Mononuclear cell (primary cell): Measurements from ENCODE around the gene MEIS3. TPM values are rescaled to one million over a fixed set of nuclear protein-coding genes. Genes with fewer than 3 reads are reported as not detected.
"Not testable (repeated sequence)": the region's sequence is repeated elsewhere in the genome, so short reads cannot be mapped to it uniquely, and the experiment has no call there.

Experiments
- H3K27me3 ChIP-seq: 2 replicates; pipeline ENCODE4 v1.6.0; 2011; ENCODE audit warnings: low read length, control low read depth; ENCODE audit not compliant: insufficient read depth
- H3K4me1 ChIP-seq: 2 replicates; pipeline ENCODE4 v1.5.1; 2011; ENCODE audit warnings: mild to moderate bottlenecking, low read length, control low read depth; ENCODE audit not compliant: insufficient read depth
- H3K4me3 ChIP-seq: 2 replicates; pipeline ENCODE4 v1.5.1; 2011; ENCODE audit warnings: mild to moderate bottlenecking, low read length, moderate library complexity
- H3K9me3 ChIP-seq: 2 replicates; pipeline ENCODE4 v1.5.1; 2011; ENCODE audit warnings: low read depth, mild to moderate bottlenecking, control low read depth, low read length
- total RNA-seq: library from RNA; depleted of rRNA; stranded (reverse); fragments of >200 nt; gene quantifications from one replicate; pipeline ENCODE4 v1.2.3, GENCODE V29; 2012

Gene MEIS3
- total RNA-seq, 1 donor, result not detected

DNA sequence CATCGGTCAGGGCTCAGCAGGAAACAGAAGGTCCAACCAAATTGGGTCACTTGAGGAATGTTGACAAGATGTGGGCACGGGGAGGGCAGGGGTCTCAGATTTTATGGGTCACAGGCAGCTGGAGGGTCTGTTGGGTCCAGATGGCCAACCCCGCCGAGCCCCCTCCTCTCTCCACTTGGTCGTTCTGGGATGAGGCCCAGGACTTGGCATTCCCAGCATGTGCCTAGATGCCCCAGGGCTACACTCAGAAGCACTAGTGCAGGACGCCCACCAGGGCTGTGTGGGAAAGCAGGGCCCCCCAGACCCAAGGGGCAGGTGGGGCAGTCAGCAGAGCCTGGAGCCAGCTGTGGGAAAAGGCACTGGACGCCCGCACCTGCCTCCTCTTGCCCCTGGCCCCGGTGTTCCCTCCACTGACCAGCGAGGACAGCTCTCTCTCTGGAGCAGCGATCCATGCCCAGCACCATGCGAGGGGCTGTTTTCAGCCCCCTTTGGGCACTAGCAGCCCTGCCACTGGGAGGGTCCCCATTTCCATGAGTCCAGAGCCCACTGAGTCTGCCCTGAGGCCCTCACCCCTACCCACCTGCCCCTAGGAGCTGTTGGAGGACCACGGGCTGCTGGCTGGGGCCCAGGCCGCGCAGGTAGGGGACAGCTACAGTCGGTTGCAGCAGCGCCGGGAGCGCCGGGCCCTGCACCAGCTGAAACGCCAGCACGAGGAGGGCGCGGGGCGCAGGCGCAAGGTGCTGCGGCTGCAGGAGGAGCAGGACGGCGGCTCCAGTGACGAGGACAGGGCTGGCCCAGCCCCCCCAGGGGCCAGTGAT lies 44.2 kb downstream of the MEIS3 start:
- no peaks in the 10 kb centered on the region for H3K27me3 ChIP-seq
- no peaks in the 10 kb centered on the region for H3K9me3 ChIP-seq
- H3K4me3 ChIP-seq, result no peak overlapping the region
- peaks cover 26% of the 10 kb centered on the region for H3K4me1 ChIP-seq

DNA sequence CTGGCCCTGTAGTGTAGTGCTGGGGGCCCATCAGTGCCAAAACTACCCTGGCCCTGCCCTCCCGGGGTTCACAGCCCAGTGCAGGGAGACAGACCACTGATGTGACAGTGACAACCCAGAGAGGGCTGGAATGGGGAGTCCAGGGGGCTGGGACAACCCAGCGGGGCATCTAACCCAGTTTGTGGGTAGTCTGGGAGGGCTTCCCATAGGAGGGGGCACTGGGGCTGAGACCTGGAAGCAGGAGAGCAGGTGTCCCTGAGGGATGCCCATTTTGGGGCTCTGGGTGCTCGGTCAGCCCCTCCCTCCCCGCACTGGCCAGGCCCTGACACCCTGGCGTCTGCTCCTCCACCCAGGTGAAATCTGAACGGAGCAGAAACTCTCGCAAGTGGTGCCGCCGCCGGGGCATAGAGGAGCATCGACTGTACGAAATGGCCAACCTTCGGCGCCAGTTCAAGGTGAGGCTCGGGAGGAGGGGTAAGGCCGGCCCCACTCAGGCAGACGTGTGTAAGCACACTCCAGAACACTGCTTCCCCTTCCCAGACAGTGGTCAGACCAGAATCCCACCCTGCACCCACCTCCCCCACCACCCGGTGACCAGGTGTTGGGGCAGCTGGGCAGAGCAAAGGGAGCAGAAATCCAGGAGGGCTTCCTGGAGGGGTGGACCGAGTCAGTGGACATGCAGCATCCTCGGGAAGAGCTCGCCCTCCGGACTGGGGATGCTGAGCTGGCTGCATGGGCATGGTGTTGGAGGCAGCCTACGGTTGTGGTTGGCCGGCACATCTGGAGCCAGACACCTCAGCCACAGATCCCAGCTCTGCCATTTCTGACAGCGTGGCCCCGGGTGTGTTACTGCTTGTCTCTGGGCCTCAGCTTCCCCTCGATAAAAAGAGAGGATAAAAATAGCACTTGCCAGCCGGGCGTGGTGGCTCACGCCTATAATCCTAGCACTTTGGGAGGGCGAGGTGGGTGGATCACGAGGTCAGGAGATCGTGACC lies 45.8 kb downstream of the MEIS3 start:
- Histone ChIP-seq H3K4me3 (no peak overlapping the region), H3K9me3 (no peaks in the 10 kb centered on the region), H3K27me3 (no peaks in the 10 kb centered on the region), H3K4me1 (peaks cover 40% of the 10 kb centered on the region)

DNA sequence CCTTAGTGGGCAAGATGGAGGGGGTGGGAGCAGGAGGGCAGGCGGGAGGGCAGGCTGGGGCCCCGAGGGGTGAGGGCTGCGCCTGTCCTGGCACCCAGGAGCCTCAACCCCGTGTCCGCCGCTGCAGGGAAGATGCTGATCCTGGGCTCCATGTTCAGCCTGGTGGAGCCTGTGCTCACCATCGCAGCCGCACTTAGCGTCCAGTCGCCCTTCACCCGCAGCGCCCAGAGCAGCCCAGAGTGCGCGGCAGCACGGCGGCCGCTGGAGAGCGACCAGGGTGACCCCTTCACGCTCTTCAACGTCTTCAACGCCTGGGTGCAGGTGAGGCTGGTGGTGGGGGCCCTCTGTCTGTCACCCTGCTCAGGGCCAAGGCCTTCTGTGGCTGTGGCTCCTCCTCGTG lies 46.7 kb downstream of the MEIS3 start:
- H3K4me1 ChIP-seq, result peaks cover 40% of the 10 kb centered on the region
- H3K4me3 ChIP-seq, result no peak overlapping the region
- no peaks in the 10 kb centered on the region for H3K9me3 ChIP-seq
- H3K27me3 ChIP-seq, result no peaks in the 10 kb centered on the region

DNA sequence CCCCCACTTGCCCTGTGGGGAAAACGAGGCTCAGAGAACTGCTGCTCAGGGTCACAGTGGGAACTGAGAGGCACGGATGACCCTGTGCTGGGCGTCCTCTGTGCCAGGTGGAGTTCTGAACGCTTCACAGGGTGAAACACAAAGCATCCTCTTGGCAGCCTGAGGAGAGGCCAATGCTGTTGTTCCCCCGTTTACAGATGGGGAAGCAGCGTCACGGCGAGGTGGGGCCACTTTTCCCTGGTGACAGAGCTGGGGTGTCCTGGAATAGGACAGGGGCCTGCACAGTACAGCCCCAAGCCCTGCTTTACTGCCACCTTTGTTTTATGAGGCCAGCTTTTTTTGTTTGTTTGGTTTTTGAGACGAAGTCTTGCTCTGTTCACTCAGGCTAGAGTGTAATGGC lies 48.1 kb downstream of the MEIS3 start:
- H3K9me3 ChIP-seq, result no peaks in the 10 kb centered on the region
- no peak overlapping the region for H3K4me3 ChIP-seq
- peaks cover 34% of the 10 kb centered on the region for H3K4me1 ChIP-seq
- H3K27me3 ChIP-seq, result no peaks in the 10 kb centered on the region

DNA sequence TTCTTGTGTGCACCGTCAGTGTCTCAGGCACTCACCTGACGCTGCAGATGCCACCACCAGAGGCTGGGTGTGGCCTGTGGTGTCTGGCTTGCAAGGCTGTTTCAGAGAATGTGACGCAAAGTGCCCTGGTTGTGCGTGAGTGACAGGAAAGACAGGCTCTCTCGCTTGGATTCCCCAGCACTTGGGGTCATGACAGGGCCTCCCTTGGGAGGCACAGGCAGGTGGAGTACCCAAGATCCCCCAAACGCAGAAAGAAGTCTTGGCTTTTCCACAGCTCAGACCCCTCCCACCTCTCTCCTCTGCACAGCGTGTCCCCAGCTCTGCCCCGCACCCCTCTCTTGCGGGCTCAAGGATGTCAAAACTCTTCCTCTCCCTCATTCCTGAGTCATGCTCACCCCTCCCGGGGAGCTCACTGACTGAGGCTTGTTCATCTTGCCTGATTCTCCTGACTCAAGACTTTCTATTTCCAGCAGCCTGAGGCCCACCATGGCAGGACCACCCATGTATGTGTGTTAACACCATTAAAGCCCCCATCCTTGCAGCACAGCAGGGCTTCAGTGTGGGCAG lies 49.2 kb downstream of the MEIS3 start:
- no peak overlapping the region for H3K4me3 ChIP-seq
- peaks cover 32% of the 10 kb centered on the region for H3K4me1 ChIP-seq
- H3K27me3 ChIP-seq, result no peaks in the 10 kb centered on the region

DNA sequence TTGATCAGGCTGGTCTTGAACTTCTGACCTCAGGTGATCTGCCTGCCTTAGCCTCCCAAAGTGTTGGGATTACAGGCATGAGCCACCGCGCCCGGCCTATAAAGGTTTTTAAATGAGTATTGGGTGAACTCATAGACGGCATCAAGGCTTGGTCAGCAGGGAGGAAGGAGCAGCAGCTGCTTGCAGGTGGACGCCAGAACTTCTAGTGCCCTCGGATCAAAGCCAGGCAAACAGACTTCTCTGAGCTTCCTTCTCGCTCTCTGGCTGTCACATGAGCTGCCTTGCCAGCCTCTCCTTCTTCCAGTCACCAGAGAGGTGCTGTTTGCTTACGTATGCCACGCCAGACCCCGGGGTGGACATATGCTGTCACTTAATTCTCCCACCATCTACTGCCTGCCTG lies 53.9 kb downstream of the MEIS3 start:
- not testable (repeated sequence) for H3K27me3 ChIP-seq, H3K4me3 ChIP-seq, H3K9me3 ChIP-seq
- H3K4me1 ChIP-seq, result peaks cover 43% of the 10 kb centered on the region

More for the DNA sequence above, 49.2 kb downstream of the MEIS3 start:
- no peaks in the 10 kb centered on the region for H3K9me3 ChIP-seq

DNA sequence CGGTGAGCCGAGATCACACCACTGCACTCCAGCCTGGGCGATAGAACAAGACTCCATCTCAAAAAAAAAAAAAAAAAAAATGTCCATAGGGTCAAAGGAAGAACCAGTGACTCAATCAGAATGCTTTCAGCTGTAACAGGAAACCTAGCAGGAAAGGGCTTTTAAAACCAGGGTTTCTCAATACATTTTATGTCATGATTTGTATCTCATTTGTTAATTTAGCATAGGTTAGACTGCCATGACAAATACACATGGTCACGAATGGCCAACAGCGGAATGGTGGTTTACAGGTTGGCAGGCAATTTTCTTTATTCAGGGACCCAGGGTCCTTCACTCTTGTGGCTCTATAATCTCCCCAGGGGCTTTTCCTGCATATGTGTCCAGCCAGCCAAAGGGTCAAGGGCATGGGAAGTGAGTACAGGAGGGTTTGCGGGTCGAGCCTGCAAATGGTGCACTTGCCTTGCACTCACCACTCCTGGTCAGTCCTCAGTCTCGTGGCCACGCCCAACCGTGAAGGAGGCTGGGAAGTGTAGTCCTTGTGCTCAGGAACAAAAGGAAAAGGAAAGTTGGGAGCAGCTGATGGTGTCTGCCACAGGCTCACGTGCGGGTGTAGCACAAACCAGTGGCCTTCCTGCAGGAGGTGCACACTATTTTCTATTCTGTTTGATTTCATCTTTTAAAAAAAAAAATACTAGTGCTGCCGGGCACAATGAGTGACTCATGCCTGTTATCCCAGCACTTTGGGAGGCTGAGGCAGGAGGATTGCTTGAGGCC lies 55.4 kb downstream of the MEIS3 start:
- Histone ChIP-seq H3K27me3 (no peaks in the 10 kb centered on the region), H3K9me3 (no peaks in the 10 kb centered on the region), H3K4me1 (peaks cover 29% of the 10 kb centered on the region), H3K4me3 (no peak overlapping the region)

DNA sequence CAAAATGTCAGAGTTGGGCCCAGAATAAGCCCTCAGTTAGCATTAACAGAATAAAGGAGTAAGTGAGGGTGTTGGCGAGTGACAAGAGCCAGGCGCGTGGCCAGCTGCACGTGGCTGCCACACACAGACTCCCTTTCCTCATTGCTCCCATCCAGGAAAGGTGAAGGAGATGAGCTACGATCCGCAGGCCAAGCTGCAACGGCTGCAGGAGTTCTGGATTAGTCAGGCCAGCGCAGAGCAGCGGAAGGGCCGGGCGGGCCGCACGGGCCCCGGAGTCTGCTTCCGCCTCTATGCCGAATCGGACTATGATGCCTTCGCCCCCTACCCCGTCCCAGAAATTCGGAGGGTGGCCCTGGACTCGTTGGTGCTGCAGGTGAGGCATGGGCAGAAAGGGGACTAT lies 57.0 kb downstream of the MEIS3 start:
- Histone ChIP-seq H3K4me3 (no peak overlapping the region), H3K4me1 (peaks cover 25% of the 10 kb centered on the region), H3K27me3 (no peaks in the 10 kb centered on the region), H3K9me3 (no peaks in the 10 kb centered on the region)

DNA sequence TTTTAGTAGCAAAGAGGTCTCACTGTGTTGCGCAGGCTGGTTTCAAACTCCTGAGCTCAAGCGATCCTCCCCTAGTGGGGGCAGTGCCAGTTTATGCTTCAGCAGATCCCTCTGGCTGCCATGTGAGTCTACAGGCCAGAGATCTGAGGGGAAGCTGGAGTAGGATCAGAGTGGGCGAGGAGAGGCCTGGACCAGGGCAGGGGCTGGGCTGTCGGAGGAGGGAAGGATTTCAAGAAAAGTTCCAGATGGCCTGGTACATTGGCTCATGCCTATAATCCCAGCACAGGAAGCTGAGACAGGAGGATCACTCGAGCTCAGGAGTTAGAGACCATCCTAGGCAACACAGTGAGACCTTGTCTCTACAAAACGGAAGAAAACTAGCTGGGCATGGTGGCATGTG lies 60.4 kb downstream of the MEIS3 start:
- Histone ChIP-seq H3K27me3 (no peaks in the 10 kb centered on the region), H3K4me1 (peaks cover 14% of the 10 kb centered on the region), H3K9me3 (no peaks in the 10 kb centered on the region), H3K4me3 (no peak overlapping the region)

DNA sequence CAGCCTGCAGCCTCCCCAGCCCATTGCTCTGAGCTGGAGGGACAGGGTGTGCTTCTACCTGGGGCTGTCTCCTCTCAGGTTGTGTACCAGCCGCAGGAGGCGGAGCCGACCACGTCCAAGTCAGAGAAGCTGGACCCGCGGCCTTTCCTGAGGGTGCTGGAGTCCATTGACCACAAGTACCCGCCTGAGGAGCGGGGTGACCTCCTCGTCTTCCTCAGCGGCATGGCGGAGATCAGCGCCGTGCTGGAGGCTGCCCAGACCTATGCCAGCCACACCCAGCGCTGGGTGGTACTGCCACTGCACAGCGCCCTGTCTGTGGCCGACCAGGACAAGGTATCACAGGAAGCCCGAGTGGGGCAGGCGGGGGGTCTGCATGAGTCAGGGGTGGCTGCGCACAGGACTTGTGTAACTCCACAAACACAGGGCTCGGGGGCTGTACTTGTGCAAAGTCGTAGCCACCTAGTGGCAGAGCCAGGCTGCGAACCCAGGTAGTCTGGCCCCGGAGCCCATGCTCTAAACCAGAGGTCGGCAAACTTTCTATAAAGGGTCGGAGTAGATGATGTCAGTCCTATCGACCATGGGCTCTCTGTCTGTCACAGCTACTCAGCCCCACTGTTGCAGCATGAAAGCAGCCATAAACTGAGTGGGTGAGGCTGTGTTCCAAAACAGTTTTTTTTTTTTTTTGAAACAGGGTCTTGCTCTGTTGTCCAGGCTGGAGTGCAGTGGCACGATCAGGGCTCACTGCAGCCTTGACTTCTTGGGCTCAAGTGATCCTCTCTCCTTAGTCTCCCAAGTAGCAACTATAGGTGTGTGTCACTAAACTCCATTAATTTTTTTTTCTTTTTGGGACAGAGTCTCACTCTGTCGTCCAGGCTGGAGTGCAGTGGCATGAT lies 61.3 kb downstream of the MEIS3 start:
- no peaks in the 10 kb centered on the region for H3K27me3 ChIP-seq
- H3K4me1 ChIP-seq, result peaks cover 5% of the 10 kb centered on the region
- no peak overlapping the region for H3K4me3 ChIP-seq
- no peaks in the 10 kb centered on the region for H3K9me3 ChIP-seq

DNA sequence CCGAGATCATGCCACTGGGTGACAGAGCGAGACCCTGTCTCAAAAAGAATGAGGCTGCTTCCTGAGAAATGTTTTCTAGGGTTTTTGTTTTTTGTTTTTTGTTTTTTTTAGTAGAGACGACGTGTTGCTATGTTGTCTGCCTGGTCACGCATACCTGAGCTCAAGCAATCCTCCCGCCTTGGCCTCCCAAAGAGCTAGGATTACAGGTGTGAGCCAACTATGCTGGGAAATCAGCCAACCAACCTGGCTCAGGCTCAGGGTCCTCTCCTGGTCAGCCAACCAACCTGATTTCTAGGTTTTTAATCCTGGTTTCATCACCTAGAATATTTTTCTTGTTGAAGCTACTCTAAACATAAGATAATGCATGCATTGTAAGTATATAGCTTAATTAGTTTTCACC lies 62.4 kb downstream of the MEIS3 start:
- peaks cover 3% of the 10 kb centered on the region for H3K4me1 ChIP-seq
- H3K9me3 ChIP-seq, result no peaks in the 10 kb centered on the region
- H3K4me3 ChIP-seq, result no peak overlapping the region
- H3K27me3 ChIP-seq, result no peaks in the 10 kb centered on the region

DNA sequence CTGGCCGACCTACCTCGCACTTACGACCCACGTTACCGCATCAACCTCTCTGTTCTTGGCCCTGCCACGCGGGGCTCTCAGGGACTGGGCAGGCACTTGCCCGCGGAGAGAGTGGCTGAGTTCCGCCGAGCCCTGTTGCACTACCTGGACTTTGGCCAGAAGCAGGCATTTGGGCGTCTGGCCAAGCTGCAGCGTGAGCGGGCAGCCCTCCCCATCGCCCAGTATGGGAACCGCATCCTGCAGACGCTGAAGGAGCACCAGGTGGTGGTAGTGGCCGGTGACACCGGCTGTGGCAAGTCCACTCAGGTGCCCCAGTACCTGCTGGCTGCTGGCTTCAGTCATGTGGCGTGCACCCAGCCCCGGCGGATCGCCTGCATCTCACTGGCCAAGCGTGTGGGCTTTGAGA lies 66.0 kb downstream of the MEIS3 start:
- H3K4me1 ChIP-seq, result peaks cover 32% of the 10 kb centered on the region
- H3K4me3 ChIP-seq, result no peak overlapping the region
- no peaks in the 10 kb centered on the region for H3K9me3 ChIP-seq
- H3K27me3 ChIP-seq, result no peaks in the 10 kb centered on the region
